AG09319 (cell line): ENCODE measurements around the gene PDE4B.

Experiments
- DNase-seq: peaks from one replicate; pipeline ENCODE4 v3.0.0-alpha.2; 2010; ENCODE audit warnings: low read depth; ENCODE audit errors: extremely low read depth
- CTCF ChIP-seq: IDR thresholded peaks from 2 replicates; pipeline ENCODE4 v1.5.1; 2011; ENCODE audit warnings: low read depth, mild to moderate bottlenecking, inconsistent platforms, low read length, moderate library complexity

The PDE4B gene

GRCh38 chr1:66282343-66282852, 489.7 kb downstream of the PDE4B start:
- no peak for DNase-seq

GRCh38 chr1:66282891-66283621, 490.4 kb downstream of the PDE4B start:
- TF ChIP-seq CTCF, result no peak

More at GRCh38 chr1:66282343-66282852, 489.7 kb downstream of the PDE4B start:
- TF ChIP-seq CTCF, result peak; percentile 13

GRCh38 chr1:66283622-66284041, 490.9 kb downstream of the PDE4B start:
- no peak for TF ChIP-seq CTCF
- DNase-seq, result no peak

More at GRCh38 chr1:66282891-66283621, 490.4 kb downstream of the PDE4B start:
- DNase-seq, result no peak

GRCh38 chr1:66284746-66285145, 492.1 kb downstream of the PDE4B start:
- DNase-seq, result no peak
- no peak for TF ChIP-seq CTCF

GRCh38 chr1:66285618-66286270, 493.0 kb downstream of the PDE4B start:
- TF ChIP-seq CTCF, result no peak
- no peak for DNase-seq

- no peak for DNase-seq
- TF ChIP-seq CTCF, result no peak
Measured at GRCh38 chr1:66286307-66286706, 493.6 kb downstream of the PDE4B start.

GRCh38 chr1:66288048-66288447, 495.4 kb downstream of the PDE4B start:
- DNase-seq, result no peak
- no peak for TF ChIP-seq CTCF
